G401.6 (cell line): ENCODE results near the gene KRI1.

Experiments used
- FAIRE-seq: peaks from 2 replicates; lab custom pipeline; 2012; peaks lifted over from hg19 to GRCh38; lab: Jason Lieb, UNC

Gene KRI1

DNA sequence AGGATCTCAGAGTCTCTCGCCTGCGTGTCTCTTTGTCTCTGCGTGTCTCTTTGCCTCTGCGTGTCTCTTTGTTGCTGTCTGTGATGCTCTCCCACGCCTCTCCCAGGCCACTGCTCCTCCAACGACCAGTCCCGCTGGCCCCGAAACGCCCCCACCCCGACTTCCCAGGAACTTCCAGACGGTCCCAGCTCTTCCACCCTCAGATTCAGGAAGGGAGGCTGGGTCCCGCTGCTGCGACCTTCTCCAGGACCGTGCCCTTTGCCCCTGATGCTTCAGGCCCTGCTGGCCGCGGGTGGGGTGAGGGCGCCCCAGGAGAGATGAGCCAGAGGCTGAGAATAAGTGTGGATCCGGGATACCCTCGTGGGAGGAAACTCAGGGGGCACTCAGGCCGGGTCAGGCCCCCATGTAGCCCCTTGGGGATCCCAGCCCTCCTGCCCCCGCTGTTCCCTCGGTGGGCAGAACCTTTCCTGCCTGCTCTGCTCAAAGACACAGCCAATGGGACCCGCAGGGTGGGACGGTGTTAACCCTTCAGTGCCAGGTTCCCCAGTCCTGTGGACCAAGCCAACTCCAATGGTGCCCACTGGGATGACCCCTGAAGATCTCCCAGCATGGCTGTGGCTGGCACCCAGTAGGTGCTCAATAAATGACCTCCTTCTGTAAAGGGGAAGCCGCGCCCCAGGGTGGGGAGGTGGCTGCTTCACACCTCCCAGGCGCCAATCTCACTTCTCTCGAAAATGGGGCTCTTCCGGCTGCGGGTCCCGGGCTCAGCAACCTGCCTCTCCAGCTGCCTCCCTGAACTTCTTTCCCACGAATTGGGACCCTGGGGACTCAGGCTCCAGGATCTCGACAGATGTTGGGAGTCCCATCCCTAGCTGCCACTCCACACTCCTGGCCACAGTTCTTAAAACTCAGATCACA lies 47.1 kb downstream of the KRI1 start:
- FAIRE-seq, result no peak

DNA sequence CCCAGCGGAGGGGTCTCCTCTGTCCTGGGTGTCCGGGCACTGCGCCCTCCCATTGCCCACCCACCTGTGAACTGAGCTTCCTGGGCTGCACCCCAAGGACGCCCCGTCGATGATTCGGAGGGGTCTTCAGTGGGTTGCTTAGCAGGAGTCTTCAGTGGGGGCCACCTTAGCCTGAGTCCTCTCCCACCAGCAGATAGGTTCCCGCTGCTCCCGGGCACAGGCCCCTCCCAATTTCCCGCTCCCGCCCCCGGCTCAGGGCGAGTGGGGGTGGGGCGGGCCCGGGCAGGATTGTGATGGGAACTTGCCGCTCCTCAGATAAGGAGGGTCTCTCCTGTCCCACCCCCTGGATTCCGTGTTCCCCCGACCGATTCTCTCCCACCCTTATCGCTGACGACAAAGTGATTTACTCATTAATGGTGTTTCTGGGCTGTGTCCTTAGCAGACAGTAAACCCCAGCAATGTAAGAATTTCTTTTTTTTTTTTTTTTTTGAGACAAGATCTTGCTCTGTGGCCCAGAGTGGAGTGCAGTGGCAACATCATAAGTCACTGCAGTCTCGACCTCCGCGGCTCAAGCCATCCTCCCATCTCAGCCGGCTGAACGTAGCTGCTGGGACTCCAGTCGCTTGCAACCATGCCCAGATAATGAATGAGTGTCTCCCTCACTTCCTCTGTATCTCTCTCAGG lies 47.9 kb downstream of the KRI1 start:
- FAIRE-seq, result no peak

- no peak for FAIRE-seq
Measured at GRCh38 chr19:10517361-10517759, 48.5 kb downstream of the KRI1 start, which contains the start of gene S1PR5. S1PR5 (minus strand) TSS chr19:10517447; CDS start chr19:10515011, 2,436 bp downstream.

DNA sequence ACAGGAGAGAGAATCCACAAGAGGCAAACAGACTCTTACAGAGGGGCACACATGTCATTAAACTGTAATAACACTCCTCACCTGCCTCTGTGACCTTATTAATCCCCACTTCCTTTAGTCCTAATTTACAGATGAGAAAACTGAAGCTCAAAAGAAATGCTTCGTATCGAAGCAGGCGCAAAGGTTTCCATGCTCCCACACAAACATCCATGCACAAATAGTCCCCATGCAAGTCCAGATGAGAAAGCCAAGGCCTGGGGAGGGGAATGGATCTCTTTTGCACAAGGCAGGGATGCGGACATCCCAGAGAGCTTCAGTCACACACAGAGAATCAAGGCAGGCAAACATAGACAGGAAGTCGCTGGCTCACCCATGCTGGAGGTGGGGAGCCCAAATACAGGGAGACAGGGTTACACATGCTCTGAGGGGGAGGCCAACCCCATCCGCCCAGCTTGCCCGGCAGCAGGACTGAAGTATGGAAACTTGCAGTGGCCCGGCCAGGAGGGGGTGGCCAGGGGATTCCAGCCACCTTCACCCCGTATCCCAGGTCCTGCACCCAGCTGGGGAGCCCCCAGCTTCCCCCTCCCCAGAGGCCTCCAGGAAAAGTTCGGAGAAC lies 49.0 kb downstream of the KRI1 start:
- no peak for FAIRE-seq

- no peak for FAIRE-seq
Measured at GRCh38 chr19:10516064-10516385, 49.8 kb downstream of the KRI1 start.

DNA sequence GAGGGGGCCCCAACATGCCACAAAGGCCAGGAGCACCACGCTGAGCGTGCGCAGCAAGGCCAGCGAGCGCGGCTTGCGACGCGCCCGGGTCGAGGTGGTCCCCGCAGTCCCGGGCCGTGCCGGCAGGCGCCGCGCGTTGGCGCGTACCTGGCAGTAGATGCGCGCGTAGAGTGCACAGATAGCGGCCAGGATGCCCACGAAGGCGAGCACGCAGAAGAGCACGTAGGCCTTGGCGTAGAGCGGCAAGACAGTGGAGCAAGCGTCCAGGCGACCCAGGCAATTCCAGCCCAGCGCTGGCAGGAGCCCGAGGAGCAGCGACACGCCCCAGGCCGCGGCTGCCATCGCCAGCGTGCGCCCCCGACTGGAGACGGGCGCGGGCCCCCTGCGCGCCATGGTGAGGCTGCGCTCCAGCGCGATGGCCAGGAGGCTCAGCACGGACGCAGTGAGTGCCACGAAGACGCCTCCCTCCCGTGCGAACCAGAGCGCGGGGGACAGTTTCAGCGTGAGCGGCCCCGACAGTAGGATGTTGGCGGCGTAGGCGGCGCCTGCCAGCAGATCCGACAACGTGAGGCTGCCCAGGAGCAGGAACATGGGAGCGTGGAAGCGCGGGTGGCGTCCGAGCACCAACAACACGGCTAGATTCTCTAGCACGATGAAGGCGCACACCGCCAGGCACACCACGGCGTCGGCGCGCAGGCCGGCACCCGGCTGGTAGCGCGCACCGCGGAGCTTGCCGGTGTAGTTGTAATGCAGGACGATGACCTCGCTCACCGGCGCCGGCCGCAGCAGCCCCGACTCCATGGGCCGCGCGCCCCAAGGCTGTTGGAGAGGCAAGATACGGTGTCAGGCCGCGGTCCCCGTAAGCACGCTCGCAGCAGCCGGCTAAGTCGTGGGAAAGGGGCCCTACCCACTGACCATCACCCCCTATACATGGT lies 51.3 kb downstream of the KRI1 start:
- FAIRE-seq, result no peak

GRCh38 chr19:10513223-10513622 lies 52.6 kb downstream of the KRI1 start:
- no peak for FAIRE-seq

- FAIRE-seq, result no peak
Measured at GRCh38 chr19:10510301-10510802, 55.5 kb downstream of the KRI1 start.

- FAIRE-seq, result no peak
Measured at GRCh38 chr19:10508707-10509106, 57.1 kb downstream of the KRI1 start.

DNA sequence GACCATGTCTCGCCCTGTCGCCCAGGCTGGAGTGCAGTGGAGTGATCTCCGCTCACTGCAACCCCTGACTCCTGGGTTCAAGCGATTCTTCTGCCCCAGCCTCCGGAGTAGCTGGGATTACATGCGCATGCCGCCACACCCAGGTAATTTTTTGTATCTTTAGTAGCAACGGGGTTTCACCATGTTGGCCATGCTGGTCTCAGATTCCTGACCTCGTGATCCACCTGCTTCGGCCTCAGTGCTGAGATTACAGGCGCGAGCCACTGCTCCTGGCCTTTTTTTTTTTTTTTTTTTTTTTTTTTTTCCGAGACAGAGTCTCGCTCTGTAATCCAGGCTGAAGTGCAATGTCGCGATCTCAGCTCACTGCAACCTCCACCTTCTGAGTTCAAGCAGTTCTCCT lies 57.8 kb downstream of the KRI1 start:
- FAIRE-seq, result no peak

DNA sequence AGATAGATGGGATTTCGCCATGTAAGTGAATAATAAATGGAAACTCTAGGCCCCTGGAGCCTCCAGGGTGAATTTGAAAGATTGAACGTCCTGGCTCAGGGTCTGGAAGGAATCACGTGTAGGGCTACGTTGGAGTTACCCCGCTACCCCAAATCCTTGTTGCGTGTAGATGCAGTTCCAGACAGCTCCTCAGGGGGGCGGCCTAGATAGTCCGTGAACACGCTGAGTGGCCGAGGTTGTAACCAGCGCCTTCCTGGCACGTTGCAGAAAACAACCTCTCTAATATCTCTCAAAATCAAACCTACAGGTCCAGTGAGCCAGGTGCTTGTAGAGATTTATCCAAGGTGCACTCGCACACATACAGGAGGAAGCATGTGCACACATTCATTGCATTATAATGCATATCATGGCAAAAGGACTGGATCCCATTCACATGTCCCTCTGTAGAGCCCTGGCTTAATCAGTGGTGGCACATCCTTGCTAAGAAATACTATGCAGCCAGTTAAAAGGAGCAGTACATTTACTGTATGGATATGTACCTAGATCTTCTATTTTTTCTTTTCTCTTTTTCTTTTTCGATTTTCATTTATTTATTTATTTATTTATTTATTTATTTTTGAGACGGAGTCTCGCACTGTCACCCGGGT lies 60.1 kb downstream of the KRI1 start:
- FAIRE-seq, result peak; percentile 73
